ENCODE data around the gene AKAP12.

GRCh38 chr6:151327101-151327500 lies 87.3 kb downstream of the AKAP12 start:
- TF ChIP-seq CTCF (IDR thresholded peaks at IDR 0.05; ENCODE audit: low read depth, low read length, poor library complexity, severe bottlenecking) (no peak), EZH2phosphoT487 (IDR thresholded peaks at IDR 0.05; ENCODE audit: borderline replicate concordance, low read length) (no peak)

Data from DOHH2 (cell line).